Measurements from ENCODE around the gene UAP1.

Gene UAP1

DNA sequence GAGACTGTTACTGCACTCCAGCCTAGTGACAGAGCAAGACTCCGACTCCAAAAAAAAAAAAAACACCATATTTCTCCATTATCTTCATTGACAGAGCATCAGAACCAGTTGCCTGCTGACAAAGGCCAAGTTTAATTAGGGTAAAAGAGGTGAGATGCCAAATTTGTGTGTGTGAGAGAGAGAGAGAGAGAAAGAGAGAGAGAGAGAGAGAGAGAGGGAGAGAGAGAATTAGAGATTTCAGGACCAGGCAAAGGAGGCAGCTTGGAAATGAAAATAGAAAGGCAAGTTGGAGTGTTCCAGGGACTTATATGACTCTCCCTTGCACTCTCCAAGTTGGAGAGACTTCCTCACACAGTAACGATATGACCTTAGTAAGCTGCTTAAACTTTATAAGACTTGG, 24.3 kb upstream of the UAP1 start:
- no peak overlapping the region for H3K4me3 ChIP-seq (replicated peaks; ENCODE audit: low read depth, low read length)
- TF ChIP-seq, protein P1, sequence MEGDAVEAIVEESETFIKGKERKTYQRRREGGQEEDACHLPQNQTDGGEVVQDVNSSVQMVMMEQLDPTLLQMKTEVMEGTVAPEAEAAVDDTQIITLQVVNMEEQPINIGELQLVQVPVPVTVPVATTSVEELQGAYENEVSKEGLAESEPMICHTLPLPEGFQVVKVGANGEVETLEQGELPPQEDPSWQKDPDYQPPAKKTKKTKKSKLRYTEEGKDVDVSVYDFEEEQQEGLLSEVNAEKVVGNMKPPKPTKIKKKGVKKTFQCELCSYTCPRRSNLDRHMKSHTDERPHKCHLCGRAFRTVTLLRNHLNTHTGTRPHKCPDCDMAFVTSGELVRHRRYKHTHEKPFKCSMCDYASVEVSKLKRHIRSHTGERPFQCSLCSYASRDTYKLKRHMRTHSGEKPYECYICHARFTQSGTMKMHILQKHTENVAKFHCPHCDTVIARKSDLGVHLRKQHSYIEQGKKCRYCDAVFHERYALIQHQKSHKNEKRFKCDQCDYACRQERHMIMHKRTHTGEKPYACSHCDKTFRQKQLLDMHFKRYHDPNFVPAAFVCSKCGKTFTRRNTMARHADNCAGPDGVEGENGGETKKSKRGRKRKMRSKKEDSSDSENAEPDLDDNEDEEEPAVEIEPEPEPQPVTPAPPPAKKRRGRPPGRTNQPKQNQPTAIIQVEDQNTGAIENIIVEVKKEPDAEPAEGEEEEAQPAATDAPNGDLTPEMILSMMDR (IDR thresholded peaks at IDR 0.05; ENCODE audit: low read depth, low read length, missing control alignments), result no peak
- no peak for DNase-seq (ENCODE audit: extremely low read depth, low read depth)

DNA sequence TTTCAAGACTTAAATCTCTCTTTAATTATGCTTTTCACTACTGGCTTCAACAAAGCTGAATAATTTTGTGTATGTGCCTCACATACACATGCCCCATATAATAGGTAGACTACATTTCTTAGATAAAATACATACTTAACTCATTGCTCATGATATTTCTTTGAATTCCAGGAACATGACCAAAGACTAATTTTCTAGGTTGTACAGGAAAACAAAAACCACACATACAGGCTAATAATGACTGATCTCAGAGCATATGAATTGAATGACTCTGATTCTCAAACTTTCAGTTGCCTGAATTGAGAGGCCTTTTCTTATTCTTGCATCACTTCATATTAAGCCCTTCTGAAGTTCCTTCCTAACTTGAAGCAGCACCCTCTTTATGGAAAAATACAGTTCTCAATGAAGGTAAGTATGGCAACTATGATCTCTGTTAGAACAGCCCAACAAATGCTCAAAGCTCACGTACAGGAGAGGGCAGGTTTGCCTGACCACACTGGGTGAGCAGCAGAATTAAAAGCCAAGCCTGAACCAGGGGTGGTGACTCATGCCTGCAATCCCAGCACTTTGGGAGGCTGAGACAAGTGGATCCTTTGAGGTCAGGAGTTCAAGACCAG, 22.6 kb upstream of the UAP1 start:
- peak; percentile 64 for DNase-seq (ENCODE audit: extremely low read depth, low read depth)
- TF ChIP-seq, protein P1 (IDR thresholded peaks at IDR 0.05; ENCODE audit: low read depth, low read length, missing control alignments), result no peak
- no peak overlapping the region for H3K4me3 ChIP-seq (replicated peaks; ENCODE audit: low read depth, low read length)

DNA sequence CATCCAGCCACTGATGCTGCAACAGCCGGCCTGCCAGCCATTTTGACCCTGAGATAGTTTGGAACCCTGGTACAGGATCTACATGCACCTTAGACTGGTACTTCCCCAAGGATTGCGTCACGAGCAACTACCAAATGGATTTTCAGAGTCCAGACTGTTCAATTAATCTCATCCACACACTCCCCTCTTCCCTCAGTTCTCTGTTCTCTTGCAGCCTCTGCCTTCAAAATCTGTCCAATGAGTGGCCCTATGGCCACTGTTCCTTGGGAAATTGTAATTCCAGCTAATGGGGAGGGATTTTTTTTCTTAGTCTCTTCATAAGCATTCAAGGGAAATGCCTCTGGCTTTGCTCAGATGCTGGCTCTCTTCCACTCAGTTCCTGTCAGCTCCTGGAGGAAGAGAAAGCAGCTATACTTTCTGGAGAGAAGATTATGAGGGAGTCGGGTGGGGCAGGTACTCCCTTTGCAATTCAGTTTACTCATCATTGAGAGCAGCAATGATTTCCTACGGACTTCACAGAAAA, 19.8 kb upstream of the UAP1 start:
- TF ChIP-seq, protein P1 (IDR thresholded peaks at IDR 0.05; ENCODE audit: low read depth, low read length, missing control alignments), result no peak
- peak; percentile 78 for DNase-seq (ENCODE audit: extremely low read depth, low read depth)
- no peak overlapping the region for H3K4me3 ChIP-seq (replicated peaks; ENCODE audit: low read depth, low read length)

DNA sequence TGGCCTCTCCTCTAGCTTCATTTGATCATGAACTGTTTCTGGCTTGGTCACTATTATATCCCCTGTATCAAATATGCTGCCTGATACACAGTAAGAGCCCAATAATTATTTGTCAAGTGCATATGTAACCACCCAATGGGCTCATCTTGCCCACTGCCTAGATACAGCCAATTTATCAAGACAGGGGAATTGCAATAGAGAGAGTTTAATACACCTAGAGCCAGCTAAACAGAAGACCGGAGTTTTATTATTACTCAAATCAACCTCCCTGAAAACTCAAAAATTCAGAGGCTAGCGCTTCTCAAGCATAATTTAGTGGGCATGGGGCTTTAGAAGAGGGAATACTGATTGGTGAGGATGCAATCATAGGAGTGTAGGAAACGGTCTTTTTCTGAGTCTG, 18.3 kb upstream of the UAP1 start:
- no peak for DNase-seq (ENCODE audit: extremely low read depth, low read depth)
- no peak overlapping the region for H3K4me3 ChIP-seq (replicated peaks; ENCODE audit: low read depth, low read length)
- TF ChIP-seq, protein P1 (IDR thresholded peaks at IDR 0.05; ENCODE audit: low read depth, low read length, missing control alignments), result no peak

DNA sequence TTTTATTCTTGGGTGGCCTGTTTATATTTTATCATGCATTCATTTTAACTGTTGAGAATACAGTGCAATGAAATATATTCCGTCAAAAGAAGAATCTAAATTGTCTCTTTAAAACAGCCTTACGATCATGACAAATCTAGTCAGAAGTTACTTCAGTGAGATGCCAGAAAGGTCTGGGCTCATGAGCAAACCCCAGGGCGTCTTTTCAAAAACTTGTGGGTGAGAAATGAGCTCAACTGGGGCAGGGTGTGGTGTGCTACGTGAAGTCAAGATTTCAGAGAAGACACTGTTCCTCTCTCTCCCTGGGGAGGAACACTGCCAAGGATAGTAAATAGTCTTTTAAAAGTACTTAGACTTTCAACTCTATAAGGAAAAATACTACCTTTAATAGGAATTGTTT, 13.4 kb upstream of the UAP1 start:
- TF ChIP-seq, protein P1 (IDR thresholded peaks at IDR 0.05; ENCODE audit: low read depth, low read length, missing control alignments), result no peak
- DNase-seq (ENCODE audit: extremely low read depth, low read depth), result no peak
- no peak overlapping the region for H3K4me3 ChIP-seq (replicated peaks; ENCODE audit: low read depth, low read length)

DNA sequence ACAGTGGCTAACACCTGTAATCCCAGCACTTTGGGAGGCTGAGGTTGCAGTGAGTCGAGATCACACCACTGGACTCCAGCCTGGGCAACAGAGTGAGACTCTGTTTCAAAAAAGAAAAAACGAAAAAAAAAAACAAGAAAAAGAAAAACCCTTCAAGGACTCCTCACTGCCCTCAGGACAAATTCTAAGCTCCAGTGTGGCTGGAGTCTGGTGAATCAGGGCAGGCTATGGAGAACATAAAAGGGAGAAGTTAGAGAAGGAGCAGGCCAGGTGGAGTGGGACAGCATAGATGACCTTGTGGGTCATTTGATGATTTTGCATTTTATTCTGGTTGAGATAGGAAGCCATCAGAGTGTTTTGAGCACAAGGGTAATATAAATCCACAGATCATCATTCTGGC, 12.5 kb upstream of the UAP1 start:
- DNase-seq (ENCODE audit: extremely low read depth, low read depth), result no peak
- H3K4me3 ChIP-seq (replicated peaks; ENCODE audit: low read depth, low read length), result no peak overlapping the region
- TF ChIP-seq, protein P1 (IDR thresholded peaks at IDR 0.05; ENCODE audit: low read depth, low read length, missing control alignments), result no peak

DNA sequence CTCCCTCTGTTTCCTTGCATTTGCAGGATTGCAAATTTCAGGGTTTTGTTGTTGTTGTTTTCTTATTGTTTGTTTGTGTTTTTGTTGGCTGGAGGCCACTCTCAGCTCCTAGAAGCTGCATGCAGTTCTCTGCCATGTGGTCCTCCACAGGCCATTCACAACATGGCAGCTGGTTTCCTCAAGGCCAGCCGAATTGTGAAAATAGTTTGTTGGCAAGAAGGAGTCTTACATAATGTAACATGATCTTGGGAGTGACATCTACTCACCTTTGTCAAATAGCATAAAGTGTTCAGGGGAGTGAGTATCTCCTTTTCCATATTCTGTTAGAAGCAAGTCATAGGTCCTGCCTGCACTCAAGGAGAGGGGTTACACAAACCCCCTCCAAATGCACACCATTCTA, 10.6 kb upstream of the UAP1 start:
- H3K4me3 ChIP-seq (replicated peaks; ENCODE audit: low read depth, low read length), result no peak overlapping the region
- TF ChIP-seq, protein P1 (IDR thresholded peaks at IDR 0.05; ENCODE audit: low read depth, low read length, missing control alignments), result no peak

More for the DNA sequence above, 10.6 kb upstream of the UAP1 start:
- no peak for DNase-seq (ENCODE audit: extremely low read depth, low read depth)

All from HFF-Myc (cell line).